UCSD-AML1 (cell line): ENCODE measurements around the gene FAF1.

Experiments
- DNase-seq: peaks from one replicate; lab custom pipeline; 2025; ENCODE audit not compliant: unreplicated experiment; lab: John Stamatoyannopoulos, UW

FAF1 gene

GRCh38 chr1:50454911-50455310 is 505.2 kb downstream of the FAF1 start:
- no peak for DNase-seq

DNA sequence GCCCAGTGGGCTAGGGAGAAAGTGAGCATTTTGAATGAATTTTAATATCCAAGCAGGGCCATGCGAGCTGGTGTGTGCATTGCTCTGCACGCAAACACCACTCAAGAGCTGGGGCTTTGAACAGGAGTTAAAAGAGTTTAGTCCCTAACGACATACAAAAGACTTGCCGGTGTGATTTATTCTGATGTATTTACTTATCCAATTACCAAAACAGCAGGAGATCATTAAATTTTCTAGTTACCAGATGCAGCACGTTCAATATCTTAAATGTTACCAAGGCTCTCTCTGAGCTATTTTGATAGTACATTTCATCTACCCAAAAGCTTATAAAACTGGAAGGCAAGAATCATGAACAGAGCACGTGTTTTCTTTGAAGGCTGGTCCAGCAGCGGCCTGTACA is 506.8 kb downstream of the FAF1 start:
- no peak for DNase-seq

DNA sequence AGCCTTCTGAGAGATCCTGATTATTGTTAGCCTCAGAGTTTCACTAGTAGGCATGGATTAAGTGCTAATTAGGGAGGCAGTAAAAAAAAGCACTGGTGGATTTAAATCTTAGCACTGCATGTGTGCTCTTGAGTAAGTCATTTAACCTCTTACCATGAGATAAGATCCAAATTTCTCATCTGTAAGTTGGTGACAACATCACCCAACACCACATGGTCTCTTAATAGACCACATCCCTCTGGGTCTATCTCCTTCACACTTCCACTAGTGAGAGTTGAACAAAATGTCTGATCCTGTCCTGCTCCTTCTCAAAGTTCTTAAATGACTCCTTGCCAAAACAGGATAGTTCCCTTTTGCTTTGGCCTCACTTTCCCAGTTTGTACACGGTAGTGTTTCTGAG is 507.4 kb downstream of the FAF1 start:
- DNase-seq = no peak

DNA sequence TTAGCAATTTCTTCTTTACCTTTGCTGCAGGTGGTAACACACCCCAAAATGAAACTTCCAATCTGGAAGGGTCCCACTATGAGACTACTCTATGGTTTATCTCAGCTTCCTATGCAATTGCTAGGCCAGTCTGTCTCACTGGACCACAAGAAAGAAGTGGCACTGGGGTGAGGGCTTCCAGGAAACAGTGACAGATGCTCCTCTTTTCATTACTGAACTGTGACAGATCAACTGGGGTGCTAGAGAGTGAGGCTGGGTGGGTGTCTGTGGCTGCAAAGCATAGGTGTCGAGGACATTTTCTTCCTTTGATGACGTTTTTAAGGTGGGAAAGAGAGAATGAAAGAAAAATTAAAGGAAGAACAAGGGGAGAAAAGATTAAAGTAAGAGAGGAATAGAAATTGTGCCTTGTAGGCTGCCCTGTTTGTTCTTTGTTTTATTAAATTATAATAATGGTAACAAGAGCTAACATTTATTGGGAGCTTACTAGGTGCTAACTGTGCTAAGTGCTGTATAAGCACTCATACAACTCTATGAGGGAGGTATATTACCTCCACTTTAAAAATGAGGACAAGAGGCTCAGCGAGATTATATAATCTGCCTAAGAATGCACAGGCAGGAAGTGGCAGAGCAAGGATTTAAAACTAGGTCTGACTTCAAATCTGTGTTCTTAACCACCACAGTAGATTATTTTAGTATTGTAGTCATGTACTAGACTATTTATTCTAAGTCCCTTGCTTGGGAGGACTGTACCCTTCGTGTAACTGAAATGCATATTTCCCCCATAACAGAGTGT is 509.0 kb downstream of the FAF1 start:
- DNase-seq = no peak

DNA sequence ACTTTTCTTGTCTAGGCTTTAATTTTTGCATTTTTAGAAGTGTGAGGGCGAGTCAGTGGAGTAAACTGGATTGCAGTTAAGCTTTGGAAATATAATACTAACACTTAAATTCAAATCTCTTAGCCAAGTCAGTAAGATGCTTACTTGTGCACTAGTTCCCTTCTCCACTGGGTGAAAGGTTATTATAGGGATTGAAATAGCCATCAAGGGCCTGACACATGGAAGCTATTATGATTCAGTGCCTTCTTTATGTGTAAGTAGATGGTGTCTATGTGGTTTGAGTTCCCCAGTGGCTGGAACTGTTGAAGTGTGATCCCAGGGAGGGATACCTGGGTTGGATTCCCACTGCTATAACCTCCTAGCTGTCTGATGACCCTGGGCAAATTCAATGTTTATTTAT is 512.1 kb downstream of the FAF1 start:
- no peak for DNase-seq

- DNase-seq = no peak
These were observed 518.9 kb downstream of the FAF1 start for GRCh38 chr1:50441183-50441582.

- no peak for DNase-seq
These were observed 521.1 kb downstream of the FAF1 start for GRCh38 chr1:50438945-50439344.

- no peak for DNase-seq
These were observed 523.6 kb downstream of the FAF1 start for GRCh38 chr1:50436489-50436888.

- no peak for DNase-seq
These were observed 530.1 kb downstream of the FAF1 start for GRCh38 chr1:50430010-50430405.

DNA sequence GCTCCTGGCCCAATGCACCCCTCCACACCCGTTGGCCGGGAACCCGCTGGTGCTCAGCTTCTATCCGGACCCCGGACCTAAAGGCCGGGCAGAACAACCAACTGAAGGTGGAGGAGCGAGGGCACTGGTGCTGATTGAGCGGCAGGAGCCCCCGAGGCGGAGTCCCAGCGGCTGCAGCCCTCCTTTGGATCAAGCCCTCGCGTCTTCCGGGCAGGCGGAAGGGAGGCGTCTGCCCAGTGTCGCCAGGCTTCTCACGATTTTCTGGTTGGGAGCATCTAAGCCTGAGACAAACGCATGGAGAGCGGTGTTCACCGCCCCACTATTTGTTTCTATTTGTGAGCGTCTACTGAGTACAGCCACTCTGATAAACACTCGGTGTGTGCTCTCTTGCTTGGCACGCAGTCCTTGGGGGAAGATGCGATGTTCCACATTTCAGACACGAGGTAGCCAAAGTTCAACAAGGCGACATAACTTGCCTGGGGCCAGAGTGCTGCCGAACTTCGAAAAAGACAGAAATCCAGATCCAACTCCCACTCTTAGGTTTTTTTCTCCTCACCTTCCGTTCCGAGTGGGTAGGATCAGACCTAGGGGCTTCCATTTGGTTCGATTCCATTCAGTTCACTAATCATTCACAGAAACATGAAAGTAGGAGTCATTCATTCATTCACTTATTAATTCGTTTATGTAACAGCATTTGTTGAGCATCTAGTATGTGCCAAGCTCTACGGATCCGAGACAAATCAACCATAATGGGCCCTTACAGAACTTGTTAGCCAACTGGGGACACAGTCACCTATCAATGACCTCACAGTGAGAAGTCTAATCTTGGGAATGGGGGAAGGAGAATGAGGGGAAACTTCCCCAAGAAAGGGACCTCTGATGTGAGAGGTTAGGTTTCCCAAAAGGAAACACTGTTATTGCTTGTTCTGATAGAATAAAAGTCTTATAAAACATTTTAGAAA is 532.0 kb downstream of the FAF1 start:
- no peak for DNase-seq

DNA sequence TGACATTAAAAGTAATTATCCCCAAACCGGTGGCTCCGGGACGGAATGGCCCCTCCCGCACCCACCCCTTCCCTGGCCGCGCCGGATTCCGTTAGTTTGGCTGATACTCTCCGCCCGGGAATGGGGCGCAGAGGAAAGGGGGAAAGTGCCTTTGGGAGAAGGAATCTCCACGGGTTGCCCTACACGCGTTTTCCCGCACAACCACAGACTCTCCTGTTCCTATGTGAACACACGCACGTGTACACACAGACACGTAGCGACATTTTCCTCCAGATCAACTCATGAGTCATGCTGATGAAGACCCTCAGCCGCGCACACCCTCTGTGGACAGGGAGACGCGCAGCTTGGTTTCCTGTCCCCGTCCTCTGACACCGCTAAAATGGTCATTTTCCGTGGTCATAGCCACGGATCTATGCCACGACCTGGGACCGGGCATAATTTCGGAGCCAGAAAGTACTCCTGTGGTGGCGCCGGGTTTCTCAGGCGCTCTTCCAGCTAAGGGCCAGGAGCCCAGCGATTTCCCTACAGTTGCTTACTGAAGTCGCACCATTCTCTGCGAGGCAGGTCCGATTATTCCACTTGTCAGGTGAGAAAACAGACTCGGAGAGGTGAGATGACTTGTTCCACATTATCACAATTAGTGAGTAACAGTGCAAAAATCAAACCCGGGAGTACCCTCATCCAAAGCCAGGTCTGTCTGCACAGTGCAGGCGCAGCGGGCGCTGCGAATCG is 532.8 kb downstream of the FAF1 start:
- DNase-seq = no peak

GRCh38 chr1:50426702-50427085 is 533.4 kb downstream of the FAF1 start:
- DNase-seq = no peak

DNA sequence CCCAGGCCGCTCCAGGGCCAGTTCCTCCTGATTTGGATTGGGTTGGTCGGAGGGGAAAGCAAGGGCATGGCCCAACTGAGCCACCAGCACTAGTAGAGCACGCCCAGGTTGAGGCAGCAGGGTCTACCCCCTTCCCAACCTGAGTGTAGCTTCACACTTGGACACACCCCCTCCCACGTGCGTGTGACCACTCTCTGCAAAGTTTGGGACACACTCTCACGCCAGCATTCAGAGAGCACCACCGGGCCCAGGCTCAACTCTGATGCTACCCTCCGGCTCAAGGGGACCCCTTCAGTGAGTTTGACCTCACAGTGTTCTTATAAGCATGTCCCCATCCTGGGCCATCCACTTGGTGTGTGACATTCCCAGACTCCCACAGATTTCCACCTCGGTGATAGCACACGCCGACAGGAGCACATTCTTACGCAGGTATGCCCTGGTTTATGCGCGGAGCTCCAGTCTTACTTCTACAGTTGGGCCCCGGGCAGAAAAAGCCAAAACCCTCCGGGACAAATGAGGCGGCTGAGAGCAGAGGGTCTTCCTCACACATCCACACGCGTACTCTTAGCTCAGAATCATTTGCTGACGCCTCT is 533.9 kb downstream of the FAF1 start:
- no peak for DNase-seq

DNA sequence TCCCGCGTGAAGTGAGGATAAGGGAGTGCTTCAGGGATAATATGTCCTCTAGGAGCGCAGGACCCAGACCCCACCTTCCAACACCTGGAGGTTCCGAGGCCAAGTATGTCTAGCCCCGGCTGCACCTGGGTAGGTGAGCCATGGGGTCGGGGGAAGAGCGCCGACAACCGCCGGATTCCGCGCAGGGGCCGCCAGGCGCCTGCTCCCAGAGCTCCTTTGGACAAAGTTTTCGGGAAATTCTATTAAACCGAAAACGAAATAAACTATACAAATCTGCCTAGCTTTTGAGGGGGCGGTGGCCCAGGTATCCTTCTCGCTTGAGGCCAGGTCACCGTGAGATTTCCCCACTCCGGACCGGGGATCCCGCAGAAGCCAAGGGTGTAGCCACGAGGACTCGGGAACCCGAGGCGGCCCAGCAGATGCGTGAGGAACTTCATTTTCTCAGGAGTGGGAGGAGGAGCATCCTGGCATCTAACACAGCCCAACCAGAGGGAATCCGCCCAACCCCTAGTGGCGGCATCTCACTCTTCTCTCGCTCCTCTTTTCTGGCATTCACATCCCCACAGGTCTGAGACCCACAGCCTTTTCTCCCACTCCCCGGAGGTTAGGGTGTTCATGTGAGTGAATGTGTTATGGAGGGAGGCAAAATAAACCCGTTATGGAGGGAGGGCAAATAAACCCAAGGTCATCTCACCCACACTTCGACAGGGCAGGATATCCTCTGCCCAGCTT is 534.5 kb downstream of the FAF1 start:
- DNase-seq = no peak

GRCh38 chr1:50424884-50425375 is 535.1 kb downstream of the FAF1 start:
- DNase-seq = no peak

GRCh38 chr1:50424045-50424883 is 535.8 kb downstream of the FAF1 start:
- DNase-seq = no peak

GRCh38 chr1:50423670-50424000 is 536.4 kb downstream of the FAF1 start:
- no peak for DNase-seq

DNA sequence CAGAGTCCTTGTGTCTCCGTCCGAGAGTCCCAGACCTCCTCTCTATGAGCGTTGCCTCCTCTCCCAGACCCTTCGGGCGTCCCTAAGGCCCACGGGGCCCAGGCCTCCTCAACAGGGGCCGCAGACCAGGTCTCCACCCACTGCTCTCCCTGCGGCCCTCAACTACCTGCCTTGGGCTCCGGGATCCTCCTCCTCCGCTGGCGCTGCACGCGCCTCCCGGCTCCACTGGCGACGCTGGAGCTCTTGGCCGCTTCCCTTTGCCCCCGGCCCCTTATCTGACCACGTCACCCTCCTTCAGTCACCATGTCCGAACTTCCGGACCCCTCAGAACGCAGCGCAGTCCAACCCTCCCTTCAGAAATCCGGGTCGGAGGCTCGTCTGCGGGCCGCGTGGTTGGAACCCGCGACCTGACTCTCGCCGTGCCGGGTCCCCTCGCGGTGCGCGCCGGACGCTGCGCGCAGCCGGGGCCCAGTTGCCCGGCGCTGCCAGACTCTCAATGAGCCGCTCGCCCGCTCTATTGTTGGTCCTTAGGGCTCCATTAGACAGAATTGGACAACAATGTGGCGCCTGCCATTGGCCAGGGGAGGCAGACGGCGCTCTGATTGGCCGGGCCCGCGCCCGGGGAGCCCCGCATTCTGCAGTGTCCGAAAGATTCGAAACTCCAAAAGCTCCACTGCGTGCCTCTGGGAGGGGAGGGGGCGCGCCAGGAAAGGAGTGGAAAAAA is 537.0 kb downstream of the FAF1 start, which contains the start of gene DMRTA2:
TSS of gene DMRTA2 (minus strand) at position 498 of the 724 bp plus-strand sequence. CDS start 1,907 bp downstream, outside the sequence.
- no peak for DNase-seq

DNA sequence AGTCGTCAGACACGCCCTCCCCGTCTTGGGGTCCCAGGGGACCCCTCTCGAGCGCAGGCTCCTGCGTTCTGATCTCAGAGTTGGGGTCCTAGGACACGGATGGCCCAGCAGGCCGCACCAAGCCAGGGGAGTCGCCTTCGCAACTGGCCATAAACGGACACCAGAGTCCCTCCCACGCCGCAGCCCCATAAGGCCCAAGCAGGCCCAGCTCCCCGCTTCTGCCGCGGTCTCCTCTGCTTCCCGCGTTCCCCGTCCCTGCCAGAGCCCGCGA is 537.5 kb downstream of the FAF1 start:
- DNase-seq = no peak
